Kidney glomerular epithelial cell (primary cell): Measurements from ENCODE around the gene ANKRD7.

ENCODE experiments used
- DNase-seq: peaks from one replicate; lab custom pipeline; 2025; lab: John Stamatoyannopoulos, UW

ANKRD7 gene, protein sequence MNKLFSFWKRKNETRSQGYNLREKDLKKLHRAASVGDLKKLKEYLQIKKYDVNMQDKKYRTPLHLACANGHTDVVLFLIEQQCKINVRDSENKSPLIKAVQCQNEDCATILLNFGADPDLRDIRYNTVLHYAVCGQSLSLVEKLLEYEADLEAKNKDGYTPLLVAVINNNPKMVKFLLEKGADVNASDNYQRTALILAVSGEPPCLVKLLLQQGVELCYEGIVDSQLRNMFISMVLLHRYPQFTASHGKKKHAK

DNA sequence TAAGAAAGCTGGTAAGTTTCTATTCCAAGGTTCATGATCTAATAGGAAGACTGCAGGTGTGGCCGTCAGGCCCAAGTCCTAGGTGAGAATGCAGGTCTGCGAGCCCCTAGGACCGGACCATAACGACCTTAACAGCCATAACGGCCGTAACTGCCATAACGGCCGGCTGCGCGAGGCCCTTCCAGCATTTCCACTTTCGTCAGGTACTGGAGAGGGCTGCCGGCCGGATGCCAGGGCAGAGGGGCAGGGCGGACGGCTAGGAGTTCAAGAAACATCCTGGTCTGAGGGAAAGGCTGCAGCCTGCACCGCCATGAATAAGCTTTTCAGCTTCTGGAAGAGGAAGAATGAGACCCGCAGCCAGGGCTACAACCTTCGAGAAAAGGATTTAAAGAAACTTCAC is at the start of gene ANKRD7:
TSS of gene ANKRD7 (plus strand) at position 184 of the 400 bp plus-strand sequence. CDS start at position 311, 127 bp downstream.
- no peak for DNase-seq

DNA sequence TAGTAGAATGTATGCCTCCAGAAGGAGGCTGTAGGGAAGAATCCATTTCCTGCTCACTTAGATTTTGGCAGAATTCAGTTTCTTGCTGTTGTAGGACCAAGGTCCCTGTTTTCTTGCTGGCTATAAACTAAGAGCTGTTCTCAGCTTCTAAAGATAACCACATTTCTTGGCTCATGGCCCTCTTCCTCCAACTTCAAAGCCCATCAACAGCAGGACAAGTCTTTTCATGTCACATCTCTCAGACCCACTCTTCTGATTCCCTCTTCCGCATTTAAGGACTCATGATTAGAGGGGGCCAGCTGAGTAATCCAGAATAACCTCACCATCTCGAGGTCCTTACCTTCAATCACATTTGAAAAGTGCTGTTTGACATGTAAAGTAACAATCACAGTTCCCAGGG is 48.8 kb upstream of the ANKRD7 start:
- DNase-seq = no peak

DNA sequence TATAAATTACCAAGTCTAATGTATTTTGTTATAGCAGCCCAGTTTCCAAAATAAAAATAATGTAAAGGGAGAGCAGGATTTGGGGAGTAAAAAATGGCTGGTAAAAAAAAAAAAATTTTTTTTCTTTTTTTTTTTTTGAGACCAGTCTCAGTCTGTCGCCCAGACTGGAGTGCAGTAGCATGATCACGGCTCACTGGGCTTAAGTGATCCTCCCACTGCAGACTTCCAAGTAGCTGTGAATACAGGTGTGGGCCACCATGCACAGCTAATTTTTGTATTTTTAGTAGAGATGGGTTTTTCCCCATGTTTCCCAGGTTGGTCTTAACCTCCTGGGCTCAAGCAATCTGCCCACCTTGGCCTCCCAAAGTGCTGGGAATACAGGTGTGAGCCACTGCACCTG is 45.3 kb upstream of the ANKRD7 start:
- no peak for DNase-seq

DNA sequence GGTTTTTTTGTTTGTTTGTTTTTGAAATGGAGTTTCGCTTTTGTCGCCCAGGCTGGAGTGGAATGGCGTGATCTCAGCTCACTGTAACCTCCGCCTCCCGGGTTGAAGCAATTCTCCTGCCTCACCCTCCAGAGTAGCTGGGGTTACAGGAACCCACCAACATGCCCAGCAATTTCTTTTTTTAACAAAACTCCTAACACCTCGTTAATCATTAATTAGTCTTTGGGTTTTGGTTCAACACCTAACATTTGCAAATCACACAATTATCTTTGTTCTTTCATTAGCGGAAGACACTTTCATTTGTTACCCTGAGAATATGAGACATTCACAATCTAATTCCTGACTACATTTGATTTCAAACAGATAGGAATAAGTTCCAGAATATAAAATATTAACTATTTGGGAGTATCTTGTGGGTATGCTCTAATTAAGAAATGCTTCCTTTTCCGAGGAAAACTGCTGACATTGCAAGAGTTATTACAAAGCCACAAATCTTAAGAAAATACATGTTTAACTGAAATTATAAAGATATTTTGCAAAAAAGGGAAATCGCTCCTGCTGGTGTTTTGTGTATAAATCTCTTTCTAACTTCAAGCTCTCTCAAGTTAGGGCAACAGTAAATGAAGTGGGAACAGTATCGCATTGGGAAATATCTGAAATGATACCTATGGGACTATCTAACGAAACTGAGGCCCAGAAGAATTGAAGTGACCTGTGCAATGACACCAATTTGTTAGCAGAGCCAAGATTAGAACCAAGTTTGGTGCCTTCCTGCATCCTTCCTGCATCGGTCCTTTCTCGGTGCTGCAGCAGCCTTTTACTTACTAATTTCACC is 41.7 kb upstream of the ANKRD7 start:
- peak; percentile 56 for DNase-seq

DNA sequence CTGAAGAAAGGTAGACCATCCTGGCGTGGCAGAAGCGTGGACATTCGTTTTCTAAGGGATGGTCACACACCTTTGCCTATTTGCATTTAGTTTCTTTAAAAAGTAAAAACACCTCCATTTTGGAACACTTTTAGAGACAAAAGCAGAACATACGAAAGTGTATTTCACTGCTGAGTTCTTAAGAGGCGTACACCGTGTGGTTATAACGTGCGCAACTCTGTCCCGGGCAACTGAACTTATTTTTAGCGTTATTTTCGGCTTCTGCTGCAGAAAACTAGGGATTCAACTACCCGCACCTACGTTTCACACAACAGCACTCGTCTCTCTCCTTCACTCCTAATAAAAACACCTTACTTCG is 41.1 kb upstream of the ANKRD7 start:
- no peak for DNase-seq

DNA sequence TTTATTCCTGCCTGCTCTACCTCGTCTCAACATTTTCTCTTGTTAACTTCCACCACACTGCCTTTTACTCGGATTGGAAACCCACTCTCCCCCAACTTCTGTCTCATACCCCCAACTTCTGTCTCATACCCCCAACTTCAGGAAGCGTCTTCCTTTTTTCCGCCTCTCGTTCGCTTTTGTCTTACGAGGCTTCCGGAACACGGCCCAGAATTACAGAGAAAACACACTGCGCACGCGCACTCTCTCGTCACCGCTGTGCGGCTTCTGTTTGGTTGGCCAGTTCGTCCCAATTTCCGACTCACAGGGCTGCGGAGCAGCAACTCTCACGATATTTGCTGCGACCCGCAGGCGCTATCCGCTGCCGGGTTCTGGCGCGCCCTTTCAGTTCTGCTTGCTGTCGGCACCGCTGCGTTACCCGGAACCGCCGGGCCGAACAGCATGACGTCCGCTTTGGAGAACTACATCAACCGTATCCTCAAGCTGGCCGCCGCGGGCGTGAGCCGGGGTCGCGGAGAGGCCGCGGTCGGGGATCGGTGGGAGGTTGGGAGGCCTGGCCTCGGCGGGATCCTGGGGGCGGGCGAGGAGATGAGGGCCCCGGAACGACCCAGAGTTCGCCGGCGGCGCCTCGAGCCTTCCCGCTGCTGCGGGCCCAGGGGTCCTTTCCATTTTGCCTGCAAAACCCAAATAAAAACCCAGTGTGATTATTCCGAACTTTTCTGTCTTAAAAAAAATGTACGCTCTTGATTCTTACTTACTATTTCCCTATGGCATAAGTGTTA is 40.5 kb upstream of the ANKRD7 start, which contains the start of gene LSM8:
TSS of gene LSM8 (plus strand) at position 379 of the 779 bp plus-strand sequence. CDS start at position 439, 60 bp downstream.
- peak; percentile 94 for DNase-seq

DNA sequence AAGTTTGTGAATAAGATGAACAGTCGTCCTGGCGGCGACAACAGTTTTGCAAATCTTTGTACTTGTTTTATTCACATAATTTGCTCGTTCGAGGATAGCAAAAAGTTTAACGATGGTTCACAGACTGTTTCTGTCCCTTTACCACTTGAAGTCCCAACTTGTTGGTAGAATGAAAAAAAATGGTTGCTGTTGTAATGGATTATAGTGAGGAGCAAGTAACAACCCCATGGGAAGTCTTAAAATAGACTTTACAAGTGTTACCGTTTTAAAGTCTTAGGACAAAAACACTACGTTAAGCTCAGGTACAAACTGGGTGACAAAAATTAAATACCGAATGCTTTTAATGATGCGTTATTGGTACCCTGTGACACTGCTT is 40.0 kb upstream of the ANKRD7 start:
- no peak for DNase-seq

DNA sequence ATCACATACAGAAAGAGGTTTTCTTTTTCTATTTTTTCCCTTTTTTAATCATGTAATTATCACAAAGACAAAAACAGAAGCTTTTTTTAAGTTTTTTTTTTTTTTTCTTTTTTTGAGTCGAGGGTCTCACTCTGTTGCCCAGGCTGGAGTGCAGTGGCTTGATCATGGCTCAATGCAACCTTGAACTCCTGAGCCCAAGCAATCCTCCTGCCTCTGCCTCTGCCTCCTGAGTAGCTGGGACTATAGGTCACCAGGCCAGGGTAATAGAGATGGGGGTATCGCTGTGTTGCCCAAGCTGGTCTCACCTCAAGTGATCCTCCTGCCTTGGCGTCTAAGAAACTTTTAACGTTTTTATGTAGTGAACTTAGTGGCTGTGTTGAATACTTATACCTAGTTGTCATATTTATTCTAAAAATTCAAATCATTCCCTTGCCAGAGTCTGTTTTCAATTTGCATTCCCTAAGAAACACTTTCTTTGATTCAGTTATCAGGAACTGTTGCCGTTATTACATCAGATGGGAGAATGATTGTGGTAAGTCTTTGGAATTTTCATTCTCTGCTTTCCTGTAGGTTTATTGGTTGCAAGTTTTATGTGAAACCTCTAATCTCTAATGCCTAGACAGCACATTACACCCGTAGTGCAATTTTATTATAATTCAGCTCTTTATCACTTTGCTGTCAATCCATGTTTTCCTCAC is 39.2 kb upstream of the ANKRD7 start:
- DNase-seq = no peak

DNA sequence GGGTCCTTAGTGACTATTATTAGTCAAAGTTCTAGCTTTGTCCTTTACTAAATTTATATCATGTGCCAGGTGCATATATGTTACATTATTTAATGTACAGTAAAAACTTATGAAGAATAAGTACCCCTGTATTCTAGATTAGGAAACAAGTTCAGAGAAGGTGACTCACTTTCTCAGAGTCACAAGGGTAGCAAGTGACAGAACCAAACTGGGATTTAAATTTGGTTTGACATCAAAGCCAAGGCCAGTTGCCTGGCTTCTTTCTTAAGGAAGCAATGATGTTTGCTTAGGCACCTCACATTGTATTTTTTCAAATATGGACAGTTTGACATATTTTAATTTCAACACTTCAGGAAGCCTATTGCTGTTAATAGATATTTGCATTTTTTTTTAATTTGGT is 38.0 kb upstream of the ANKRD7 start:
- no peak for DNase-seq

DNA sequence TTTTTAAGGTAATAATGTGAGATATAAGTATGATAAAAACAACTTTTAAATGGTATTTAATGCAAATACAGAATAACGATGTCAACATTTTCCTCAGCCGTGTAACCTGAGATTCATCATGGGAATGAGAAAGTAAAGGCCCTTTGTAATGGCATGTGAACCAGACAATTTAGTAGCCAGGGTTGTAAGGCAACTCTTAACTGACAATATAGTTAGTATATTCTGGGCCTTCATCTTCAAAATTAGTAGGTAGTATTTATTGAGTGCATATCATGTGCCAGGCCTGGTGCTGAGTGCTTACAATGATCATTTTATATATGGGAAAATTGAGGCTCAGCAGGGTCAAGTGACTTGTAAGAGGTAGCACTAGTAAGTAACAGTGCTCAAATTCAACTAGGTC is 29.9 kb upstream of the ANKRD7 start:
- no peak for DNase-seq

DNA sequence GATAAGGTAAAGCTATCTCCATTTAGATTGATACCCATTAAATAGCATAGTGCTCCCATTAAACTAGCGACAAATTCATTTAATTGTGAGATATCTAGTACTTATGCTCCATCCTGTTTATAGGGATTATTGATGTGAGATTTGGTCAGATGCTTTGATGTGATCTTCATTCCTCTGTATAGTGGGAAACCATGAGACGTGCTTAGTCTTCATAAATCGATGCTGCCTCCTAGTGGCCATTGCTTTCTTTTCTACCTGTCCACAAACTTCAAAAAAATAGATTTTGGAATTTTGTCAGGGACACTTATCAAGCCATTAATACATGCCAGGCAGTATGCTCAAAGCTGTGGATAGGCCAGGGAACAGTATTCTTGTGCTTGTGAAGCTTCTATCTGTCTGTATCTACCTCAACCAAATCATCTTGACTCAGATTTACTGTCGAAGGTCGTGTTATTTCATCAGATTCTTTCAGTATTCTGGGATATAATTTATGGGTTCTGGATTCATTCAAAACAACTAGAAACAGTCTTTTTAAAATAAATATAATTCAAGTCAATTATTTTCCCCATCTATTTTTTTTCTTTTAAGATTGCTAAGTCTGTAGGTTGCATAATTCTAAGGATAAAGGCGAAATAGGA is 28.5 kb upstream of the ANKRD7 start:
- peak; percentile 63 for DNase-seq

DNA sequence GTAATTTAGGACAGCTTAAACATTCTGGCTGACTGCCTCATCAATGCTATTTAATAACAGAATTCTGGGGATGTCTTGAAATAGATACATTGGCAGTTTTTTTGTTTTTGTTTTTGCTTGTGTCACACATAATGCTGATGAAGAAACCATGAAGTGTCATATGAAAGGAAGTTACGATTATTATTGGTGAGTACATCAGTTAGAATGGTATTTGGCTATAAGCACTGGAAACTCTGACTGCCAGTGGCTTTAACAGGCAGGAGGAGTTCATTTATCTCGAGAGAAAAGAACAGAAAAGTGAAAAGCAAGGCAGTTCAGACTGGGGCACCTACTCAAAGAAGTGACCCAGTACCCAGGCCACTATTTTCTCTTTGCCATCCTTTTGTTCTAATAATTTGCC is 22.4 kb upstream of the ANKRD7 start:
- no peak for DNase-seq

DNA sequence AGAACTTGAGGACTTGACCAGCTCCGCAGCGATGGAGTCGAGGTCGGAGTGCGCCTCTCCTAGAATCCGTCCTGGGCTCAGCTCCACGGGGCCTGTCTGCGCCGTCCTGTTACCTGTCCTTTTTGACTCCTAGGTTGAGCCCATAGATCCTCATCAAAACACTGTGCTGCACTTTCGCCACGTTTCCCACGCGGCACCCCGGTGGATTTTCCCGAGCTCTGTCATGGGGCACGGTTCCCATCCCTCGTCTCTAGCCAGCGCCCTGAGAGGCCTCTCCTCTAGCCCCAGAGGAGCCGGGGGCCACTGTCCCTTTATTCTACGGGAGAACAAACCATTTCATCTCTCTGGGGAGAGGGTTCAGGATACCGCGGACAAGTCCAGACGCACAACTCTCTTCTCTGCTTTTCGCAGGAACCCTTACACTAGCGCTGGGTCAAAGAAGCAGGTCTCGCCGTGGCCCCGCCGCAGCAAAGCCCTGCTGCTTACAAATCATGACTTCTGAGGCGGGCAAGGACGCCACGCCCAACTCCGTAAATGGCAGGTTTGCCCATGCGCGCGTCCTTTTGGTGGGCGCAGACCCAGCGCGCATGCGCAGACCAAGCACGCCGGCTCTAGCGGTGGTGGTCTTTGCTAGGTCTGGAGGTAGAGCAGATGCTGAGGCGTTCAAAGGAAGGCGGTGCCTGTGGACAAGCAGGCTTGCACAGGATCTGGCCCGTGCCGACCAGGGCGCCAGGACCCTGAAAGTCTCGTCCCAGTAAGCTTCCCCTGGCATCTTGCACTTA is 10.3 kb upstream of the ANKRD7 start:
- peak; percentile 54 for DNase-seq

DNA sequence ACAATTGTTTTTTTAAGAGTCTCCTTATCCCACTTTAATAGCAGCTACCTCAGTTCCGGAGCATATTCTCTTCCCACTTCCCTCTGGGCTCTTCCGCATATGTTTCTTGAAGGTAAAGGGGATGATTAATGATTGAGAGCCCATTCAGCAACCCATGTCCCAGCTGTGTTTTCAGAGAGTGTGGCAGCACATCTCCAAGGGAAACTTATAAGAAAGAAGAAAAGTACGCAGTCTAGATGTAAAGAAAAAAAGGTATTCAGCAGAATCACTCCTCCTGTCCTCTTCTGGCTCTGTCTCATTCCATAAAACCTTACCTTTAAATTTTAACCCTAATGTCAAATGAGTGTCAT is 9.7 kb upstream of the ANKRD7 start:
- DNase-seq = peak; percentile 39

DNA sequence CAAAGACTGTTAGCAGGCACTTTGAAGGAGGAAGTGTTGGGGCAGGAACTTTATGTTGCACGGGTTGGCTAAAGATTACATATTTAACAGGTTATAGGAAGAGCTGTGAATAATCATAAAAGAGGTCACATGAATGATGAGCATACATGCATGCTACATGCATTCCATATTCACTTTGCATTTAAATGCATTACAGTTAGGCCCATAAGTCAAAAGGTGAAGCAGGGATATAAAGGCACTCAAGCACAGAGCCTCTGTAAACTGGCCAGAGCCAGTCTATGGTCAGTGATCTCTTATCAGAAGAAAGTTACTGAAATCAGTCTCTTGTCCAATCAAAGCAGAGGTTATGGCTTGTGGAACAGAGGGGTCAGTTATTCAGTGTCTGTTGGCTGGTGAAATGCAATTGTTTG is 7.3 kb upstream of the ANKRD7 start:
- DNase-seq = no peak

DNA sequence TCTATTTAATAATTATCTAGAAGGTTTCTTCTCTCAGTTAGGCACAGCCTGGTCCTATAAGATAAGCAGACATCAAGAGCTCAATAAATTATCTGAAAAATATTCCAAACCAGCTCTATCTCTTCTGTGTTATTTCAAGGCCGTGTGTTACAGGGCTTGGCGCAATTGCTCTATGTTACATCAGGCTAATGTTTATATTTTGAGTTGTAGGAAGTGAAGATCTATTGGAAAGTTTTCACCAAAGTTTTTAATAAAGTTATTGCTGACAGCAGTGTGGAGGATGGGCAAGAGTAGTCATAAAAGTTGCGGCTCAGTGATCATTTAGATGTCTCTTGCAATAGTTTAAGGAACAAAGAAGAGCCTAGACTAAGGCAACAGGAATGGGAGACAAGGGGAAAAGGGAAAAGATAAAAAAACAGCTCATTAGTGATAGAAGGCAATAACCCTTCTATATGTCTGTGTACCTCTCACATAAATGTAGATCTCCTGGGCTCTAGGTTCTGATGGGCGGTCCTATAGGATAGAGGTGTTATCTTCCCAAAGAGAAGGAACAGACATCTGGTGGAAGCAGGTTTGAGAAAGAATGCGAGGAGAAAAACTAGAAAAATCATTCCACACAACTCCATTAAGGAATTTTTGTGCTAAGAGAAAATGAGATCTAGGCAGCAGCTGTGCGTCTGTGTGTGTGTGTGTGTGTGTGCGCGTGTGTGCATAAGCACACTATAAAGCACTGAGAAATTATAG is 5.9 kb upstream of the ANKRD7 start:
- DNase-seq = no peak

DNA sequence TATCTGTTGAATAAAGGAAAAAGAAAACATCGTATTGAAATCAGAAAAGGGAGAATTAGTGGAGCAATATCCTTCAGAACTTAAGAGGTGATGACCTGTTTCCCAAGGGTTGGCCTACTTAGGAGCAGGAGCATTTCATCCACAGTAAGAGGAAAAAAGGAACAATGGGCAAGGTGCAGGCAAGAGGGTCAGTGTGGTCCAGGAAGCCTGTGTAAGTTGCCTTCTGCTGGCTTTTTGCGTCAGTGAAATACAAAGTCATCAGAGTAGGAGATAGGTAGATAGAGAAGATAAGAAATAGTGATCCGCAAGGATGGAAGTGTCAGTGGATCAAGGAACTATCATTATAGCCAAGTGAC is 5.4 kb upstream of the ANKRD7 start:
- DNase-seq = no peak

DNA sequence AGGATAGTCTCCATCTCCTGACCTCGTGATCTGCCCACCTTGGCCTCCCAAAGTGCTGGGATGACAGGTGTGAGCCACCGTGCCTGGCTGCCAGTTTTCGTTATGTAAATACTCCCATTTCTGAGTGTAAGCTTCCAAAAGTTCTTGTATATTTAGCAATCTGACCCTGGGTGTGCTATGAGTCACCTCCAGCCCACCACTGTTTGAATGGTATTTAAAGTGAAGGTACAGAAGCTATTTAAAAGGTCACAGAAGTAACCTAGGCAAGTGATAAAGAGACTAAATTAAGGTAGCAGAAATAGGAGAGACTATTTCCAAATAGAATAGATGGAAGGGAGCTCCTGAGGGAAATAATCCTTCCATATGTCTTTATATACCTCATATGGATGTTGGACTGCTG is 3.9 kb upstream of the ANKRD7 start:
- DNase-seq = no peak

DNA sequence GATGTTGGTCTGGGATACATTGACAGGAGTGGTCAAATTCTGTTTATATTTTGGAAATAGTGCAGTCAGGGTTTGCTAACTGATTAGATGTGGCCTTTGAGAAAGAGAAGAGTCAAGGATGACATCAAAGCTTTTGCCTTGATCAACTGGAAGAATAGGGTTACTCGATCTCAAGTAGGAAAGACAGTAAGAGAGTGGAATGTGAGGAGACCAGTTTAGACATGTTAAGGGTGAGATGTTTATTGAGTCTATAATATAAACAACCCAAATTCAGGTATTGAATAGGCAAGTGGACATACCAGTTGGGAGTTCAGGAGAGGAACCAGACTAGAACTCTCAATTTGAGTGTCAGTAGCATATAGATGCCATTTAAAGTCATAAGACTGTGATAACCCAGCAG is 1.9 kb upstream of the ANKRD7 start:
- no peak for DNase-seq

DNA sequence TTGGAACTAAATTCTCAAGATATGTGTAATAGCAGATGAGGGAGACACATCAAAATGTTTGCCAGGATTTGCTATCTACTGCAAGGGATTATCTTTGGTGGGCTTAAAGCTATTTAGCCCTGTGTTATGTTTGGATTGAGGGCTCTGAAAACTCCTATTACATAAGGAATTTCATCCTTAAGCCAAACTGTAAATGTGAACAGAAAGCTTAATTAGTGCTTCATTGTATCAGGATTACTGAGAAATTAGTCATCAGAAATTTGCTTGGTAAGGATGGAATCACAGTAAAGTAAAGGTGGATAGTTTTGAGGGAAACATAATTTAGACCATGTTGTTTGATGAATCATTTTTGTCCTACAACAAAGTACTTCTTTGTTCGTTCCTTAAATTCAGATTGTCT is 8.3 kb downstream of the ANKRD7 start:
- DNase-seq = peak; percentile 42
